ENCODE results near the gene CLVS2.

The CLVS2 gene

DNA sequence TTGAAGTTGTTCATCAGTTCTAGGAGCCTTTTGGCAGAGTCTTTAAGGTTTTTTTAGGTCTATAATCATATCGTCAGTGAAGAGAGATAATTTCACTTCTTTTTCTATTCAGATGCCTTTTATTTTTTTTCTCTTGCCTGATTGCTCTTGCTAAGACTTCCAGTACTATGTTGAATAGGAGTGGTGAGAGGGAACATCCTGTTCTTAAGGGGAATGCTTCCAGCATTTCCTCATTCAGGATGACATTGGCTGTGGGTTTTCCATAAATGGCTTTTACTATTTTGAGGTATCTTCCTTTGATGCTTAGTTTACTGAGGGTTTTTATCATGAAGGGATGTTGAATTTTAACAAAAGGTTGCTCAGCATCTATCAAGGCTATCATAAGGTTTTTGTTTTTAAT lies 109.5 kb downstream of the CLVS2 start:
- no peaks in the 10 kb centered on the region for H3K36me3 ChIP-seq (ENCODE audit: control insufficient read depth in 2 of 2, insufficient read depth in 2 of 2, low read length in 2 of 2)
- H3K4me1 ChIP-seq (ENCODE audit: control insufficient read depth in 2 of 2, insufficient read depth in 2 of 2, low read length in 2 of 2): no peaks in the 10 kb centered on the region
- no peaks in the 10 kb centered on the region for H3K27me3 ChIP-seq (ENCODE audit: control insufficient read depth in 2 of 2, insufficient read depth in 2 of 2, low read length in 2 of 2)
- H3K9ac ChIP-seq (ENCODE audit: low read depth in 1 of 2, low read length in 2 of 2): no peak overlapping the region
- no peak overlapping the region for H3K27ac ChIP-seq (ENCODE audit: low read depth in 2 of 2, low read length in 2 of 2)
- no peak overlapping the region for H3K4me3 ChIP-seq (ENCODE audit: low read length in 2 of 2)
- peaks cover 0 to 2% of the 10 kb centered on the region in 2 donors for H3K9me3 ChIP-seq (ENCODE audit: control insufficient read depth in 2 of 2, low read length in 2 of 2)

- no peak overlapping the region for H3K9ac ChIP-seq (ENCODE audit: low read depth in 1 of 2, low read length in 2 of 2)
- H3K4me1 ChIP-seq (ENCODE audit: control insufficient read depth in 2 of 2, insufficient read depth in 2 of 2, low read length in 2 of 2): no peaks in the 10 kb centered on the region
- H3K4me3 ChIP-seq (ENCODE audit: low read length in 2 of 2): no peak overlapping the region
- H3K36me3 ChIP-seq (ENCODE audit: control insufficient read depth in 2 of 2, insufficient read depth in 2 of 2, low read length in 2 of 2): no peaks in the 10 kb centered on the region
- no peaks in the 10 kb centered on the region for H3K9me3 ChIP-seq (ENCODE audit: control insufficient read depth in 2 of 2, low read length in 2 of 2)
- no peaks in the 10 kb centered on the region for H3K27me3 ChIP-seq (ENCODE audit: control insufficient read depth in 2 of 2, insufficient read depth in 2 of 2, low read length in 2 of 2)
- H3K27ac ChIP-seq (ENCODE audit: low read depth in 2 of 2, low read length in 2 of 2): no peak overlapping the region
Measured at GRCh38 chr6:123116370-123116769, 120.3 kb downstream of the CLVS2 start.

GRCh38 chr6:123117145-123117908 lies 121.3 kb downstream of the CLVS2 start:
- no peaks in the 10 kb centered on the region for H3K36me3 ChIP-seq (ENCODE audit: control insufficient read depth in 2 of 2, insufficient read depth in 2 of 2, low read length in 2 of 2)
- H3K4me1 ChIP-seq (ENCODE audit: control insufficient read depth in 2 of 2, insufficient read depth in 2 of 2, low read length in 2 of 2): no peaks in the 10 kb centered on the region
- H3K27me3 ChIP-seq (ENCODE audit: control insufficient read depth in 2 of 2, insufficient read depth in 2 of 2, low read length in 2 of 2): no peaks in the 10 kb centered on the region
- no peak overlapping the region for H3K9ac ChIP-seq (ENCODE audit: low read depth in 1 of 2, low read length in 2 of 2)
- H3K9me3 ChIP-seq (ENCODE audit: control insufficient read depth in 2 of 2, low read length in 2 of 2): no peaks in the 10 kb centered on the region
- no peak overlapping the region for H3K27ac ChIP-seq (ENCODE audit: low read depth in 2 of 2, low read length in 2 of 2)
- no peak overlapping the region for H3K4me3 ChIP-seq (ENCODE audit: low read length in 2 of 2)

- H3K4me3 ChIP-seq (ENCODE audit: low read length in 2 of 2): no peak overlapping the region
- no peaks in the 10 kb centered on the region for H3K27me3 ChIP-seq (ENCODE audit: control insufficient read depth in 2 of 2, insufficient read depth in 2 of 2, low read length in 2 of 2)
- no peak overlapping the region for H3K9ac ChIP-seq (ENCODE audit: low read depth in 1 of 2, low read length in 2 of 2)
- no peaks in the 10 kb centered on the region for H3K4me1 ChIP-seq (ENCODE audit: control insufficient read depth in 2 of 2, insufficient read depth in 2 of 2, low read length in 2 of 2)
- no peaks in the 10 kb centered on the region for H3K9me3 ChIP-seq (ENCODE audit: control insufficient read depth in 2 of 2, low read length in 2 of 2)
- H3K27ac ChIP-seq (ENCODE audit: low read depth in 2 of 2, low read length in 2 of 2): no peak overlapping the region
- H3K36me3 ChIP-seq (ENCODE audit: control insufficient read depth in 2 of 2, insufficient read depth in 2 of 2, low read length in 2 of 2): no peaks in the 10 kb centered on the region
Measured at GRCh38 chr6:123118811-123119210, 122.8 kb downstream of the CLVS2 start.

Data from mucosa of rectum (tissue), 2 donors.